Measurements from ENCODE around the gene DRD1.

DNA sequence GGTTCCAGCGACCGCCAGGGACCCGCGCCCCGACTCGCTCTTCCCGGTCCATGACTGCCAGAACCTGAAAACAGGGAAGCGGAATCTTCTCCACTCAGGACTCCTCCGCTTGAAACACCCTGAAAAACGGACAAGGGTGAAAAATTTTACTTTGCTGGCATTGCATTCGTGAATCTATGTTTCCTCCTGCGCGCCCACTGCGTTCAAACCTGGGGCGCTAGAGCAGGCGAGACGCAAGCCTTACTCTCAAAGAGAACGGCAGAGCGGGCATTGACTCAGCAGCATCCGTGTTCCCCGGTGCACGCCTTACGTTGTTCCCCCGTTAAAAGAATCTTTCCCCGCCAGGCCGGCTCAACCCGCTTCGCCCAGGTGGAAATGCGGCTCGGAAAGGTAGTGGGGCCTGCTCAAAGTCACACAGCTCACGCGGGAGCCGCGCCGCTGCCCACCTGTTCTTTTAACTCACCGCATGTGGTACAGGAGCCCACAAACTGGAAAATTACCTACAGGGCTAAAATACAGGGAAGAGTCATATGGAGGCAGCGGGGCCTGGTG, 999 bp upstream of the DRD1 start:
- TF ChIP-seq, protein P1, sequence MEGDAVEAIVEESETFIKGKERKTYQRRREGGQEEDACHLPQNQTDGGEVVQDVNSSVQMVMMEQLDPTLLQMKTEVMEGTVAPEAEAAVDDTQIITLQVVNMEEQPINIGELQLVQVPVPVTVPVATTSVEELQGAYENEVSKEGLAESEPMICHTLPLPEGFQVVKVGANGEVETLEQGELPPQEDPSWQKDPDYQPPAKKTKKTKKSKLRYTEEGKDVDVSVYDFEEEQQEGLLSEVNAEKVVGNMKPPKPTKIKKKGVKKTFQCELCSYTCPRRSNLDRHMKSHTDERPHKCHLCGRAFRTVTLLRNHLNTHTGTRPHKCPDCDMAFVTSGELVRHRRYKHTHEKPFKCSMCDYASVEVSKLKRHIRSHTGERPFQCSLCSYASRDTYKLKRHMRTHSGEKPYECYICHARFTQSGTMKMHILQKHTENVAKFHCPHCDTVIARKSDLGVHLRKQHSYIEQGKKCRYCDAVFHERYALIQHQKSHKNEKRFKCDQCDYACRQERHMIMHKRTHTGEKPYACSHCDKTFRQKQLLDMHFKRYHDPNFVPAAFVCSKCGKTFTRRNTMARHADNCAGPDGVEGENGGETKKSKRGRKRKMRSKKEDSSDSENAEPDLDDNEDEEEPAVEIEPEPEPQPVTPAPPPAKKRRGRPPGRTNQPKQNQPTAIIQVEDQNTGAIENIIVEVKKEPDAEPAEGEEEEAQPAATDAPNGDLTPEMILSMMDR (IDR thresholded peaks at IDR 0.05), result no peak
- no peak for TF ChIP-seq POLR2AphosphoS5 (IDR thresholded peaks at IDR 0.05)

Data from gastroesophageal sphincter (tissue), 3 donors.